ENCODE results near the gene NME9.

- TF ChIP-seq POLR2A (IDR thresholded peaks at IDR 0.05; ENCODE audit: low read length) (no peak), GATA1 (IDR thresholded peaks at IDR 0.05; ENCODE audit: low read depth, low read length) (no peak)
Observed at GRCh38 chr3:138297059-138297607, 32.5 kb downstream of the NME9 start.
